Lower leg skin (tissue), 3 donors: ENCODE data around the gene SETD3.

Experiments used
- POLR2A ChIP-seq, 2 donors: fragments of 450-650 bp; IDR thresholded peaks; one replicate each; pipeline ENCODE4 v1.6.1; 2016 to 2017; ENCODE audit warnings: antibody characterized with exemption in 2 of 2, mild to moderate bottlenecking in 1 of 2, moderate library complexity in 1 of 2
- TF ChIP-seq, protein P1 (sequence below), 3 donors: fragments of 450-650 bp; IDR thresholded peaks; one replicate each; pipeline ENCODE4 v1.5.1; 2016; ENCODE audit warnings: antibody characterized with exemption in 3 of 3, mild to moderate bottlenecking in 3 of 3, moderate library complexity in 2 of 3

DNA sequence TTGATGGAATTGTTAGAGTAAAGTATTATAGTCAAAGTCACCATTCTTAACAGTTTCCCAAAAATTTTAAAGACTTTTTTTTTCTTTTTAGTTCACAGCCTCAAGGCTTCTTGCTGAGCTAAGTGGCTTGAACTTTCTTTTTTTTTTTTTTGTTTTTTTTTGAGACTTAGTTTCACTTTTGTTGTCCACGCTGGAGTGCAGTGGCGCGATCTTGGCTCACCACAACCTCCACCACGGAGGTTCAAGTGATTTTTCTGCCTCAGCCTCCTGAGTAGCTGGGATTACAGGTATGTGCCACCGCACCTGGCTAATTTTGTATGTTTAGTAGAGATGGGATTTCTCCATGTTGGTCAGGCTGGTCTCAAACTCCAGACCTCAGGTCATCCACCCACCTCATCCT is 92.8 kb downstream of the SETD3 start:
- TF ChIP-seq POLR2A (IDR thresholded peaks at IDR 0.05) = no peak
- TF ChIP-seq, protein P1, sequence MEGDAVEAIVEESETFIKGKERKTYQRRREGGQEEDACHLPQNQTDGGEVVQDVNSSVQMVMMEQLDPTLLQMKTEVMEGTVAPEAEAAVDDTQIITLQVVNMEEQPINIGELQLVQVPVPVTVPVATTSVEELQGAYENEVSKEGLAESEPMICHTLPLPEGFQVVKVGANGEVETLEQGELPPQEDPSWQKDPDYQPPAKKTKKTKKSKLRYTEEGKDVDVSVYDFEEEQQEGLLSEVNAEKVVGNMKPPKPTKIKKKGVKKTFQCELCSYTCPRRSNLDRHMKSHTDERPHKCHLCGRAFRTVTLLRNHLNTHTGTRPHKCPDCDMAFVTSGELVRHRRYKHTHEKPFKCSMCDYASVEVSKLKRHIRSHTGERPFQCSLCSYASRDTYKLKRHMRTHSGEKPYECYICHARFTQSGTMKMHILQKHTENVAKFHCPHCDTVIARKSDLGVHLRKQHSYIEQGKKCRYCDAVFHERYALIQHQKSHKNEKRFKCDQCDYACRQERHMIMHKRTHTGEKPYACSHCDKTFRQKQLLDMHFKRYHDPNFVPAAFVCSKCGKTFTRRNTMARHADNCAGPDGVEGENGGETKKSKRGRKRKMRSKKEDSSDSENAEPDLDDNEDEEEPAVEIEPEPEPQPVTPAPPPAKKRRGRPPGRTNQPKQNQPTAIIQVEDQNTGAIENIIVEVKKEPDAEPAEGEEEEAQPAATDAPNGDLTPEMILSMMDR (IDR thresholded peaks at IDR 0.05) = no peak
